K562 (cell line): ENCODE data around the gene FILIP1L. TPM values are rescaled to one million over a fixed set of nuclear protein-coding genes. Genes with fewer than 3 reads are reported as not detected.

ENCODE experiments used
- ATAC-seq: fragments of 200-7000 bp; cut with Tn5 transposase; 3 replicates; pipeline ENCODE4 v1.9.1; 2020; ENCODE audit warnings: moderate library complexity
- BruUV-seq: library from RNA; stranded (reverse); fragments of 400-500 nt; replicated peaks from 2 replicates; lab custom pipeline; 2021; lab: Mats Ljungman, UMichigan
- CTCF ChIA-PET: fragments of 300-600 bp; formaldehyde crosslinking; extraction: SDS; loops from one replicate; lab custom pipeline; 2021; ENCODE audit warnings: low intra/inter-chr PET ratio; lab: Yijun Ruan, JAX
- POLR2A ChIA-PET: fragments of 300-600, 350-650 bp; sonication (Branson Sonifier 250); formaldehyde crosslinking; extraction: SDS; loops from one replicate; lab custom pipeline; 2021; ENCODE audit warnings: antibody characterized with exemption, inconsistent platforms; lab: Yijun Ruan, JAX
- DNase-seq, 4 experiments: peaks; one replicate each; pipeline versions ENCODE4 v3.0.0 to v3.0.0-alpha.2; 2011 to 2018; ENCODE audit warnings: low spot score in 3 of 4, mixed read lengths in 3 of 4; ENCODE audit errors: extremely low read depth in 1 of 4
- FAIRE-seq: peaks from 2 replicates; lab custom pipeline; 2011; peaks lifted over from hg19 to GRCh38; lab: Jason Lieb, UNC
- H2AFZ ChIP-seq: 2 replicates; pipeline ENCODE4 v1.6.0; 2011; ENCODE audit warnings: low read depth, low read length, control low read depth, inconsistent platforms
- H3K27ac ChIP-seq: fragments of 200-600 bp; 3 replicates; pipeline ENCODE4 v1.8.0; 2011; ENCODE audit warnings: low read depth, mild to moderate bottlenecking, control low read depth, inconsistent platforms, low read length, moderate library complexity, mixed read lengths; ENCODE audit errors: extremely low read depth
- H3K27me3 ChIP-seq, 2 experiments: fragments of 300-600 bp in 1 of 2; 2 replicates in 1 of 2; 3 replicates in 1 of 2; pipeline versions ENCODE4 v1.6.0 to v1.8.0; 2011; ENCODE audit warnings: inconsistent platforms in 2 of 2, low read length in 2 of 2, mild to moderate bottlenecking in 1 of 2, mixed read lengths in 1 of 2, moderate library complexity in 1 of 2; ENCODE audit not compliant: control insufficient read depth in 2 of 2, insufficient read depth in 2 of 2
- H3K36me3 ChIP-seq: fragments of 300-600 bp; 3 replicates; pipeline ENCODE4 v1.8.0; 2011; ENCODE audit warnings: mild to moderate bottlenecking, low read length, inconsistent platforms; ENCODE audit not compliant: control insufficient read depth, insufficient read depth
- H3K4me1 ChIP-seq, 2 experiments: fragments of 200-600 bp in 1 of 2; replicated peaks in 1 of 2; 2 replicates in 1 of 2; 3 replicates in 1 of 2; pipeline versions ENCODE4 v1.5.1 to v1.8.0; 2011; ENCODE audit warnings: inconsistent platforms in 2 of 2, low read length in 2 of 2, mild to moderate bottlenecking in 1 of 2, mixed read lengths in 1 of 2, moderate library complexity in 1 of 2; ENCODE audit not compliant: control insufficient read depth in 2 of 2, insufficient read depth in 2 of 2
- H3K4me2 ChIP-seq: 2 replicates; pipeline ENCODE4 v1.6.1; 2011; ENCODE audit warnings: low read length, control low read depth, inconsistent platforms, mixed read lengths; ENCODE audit not compliant: insufficient read depth
- H3K4me3 ChIP-seq: fragments of 200-600 bp; sonication (generic), shearing (Covaris generic); 2 replicates; pipeline ENCODE4 v1.5.1; 2016; ENCODE audit warnings: control low read depth, inconsistent platforms
- H3K79me2 ChIP-seq: fragments of 200-600 bp; 3 replicates; pipeline ENCODE4 v1.8.0; 2011; ENCODE audit warnings: low read length, inconsistent platforms; ENCODE audit not compliant: control insufficient read depth, insufficient read depth
- H3K9ac ChIP-seq, 2 experiments: 2 replicates each; pipeline versions ENCODE4 v1.6.0 to v1.6.1; 2011; ENCODE audit warnings: low read depth in 2 of 2, low read length in 2 of 2, control low read depth in 1 of 2, inconsistent platforms in 1 of 2, mild to moderate bottlenecking in 1 of 2, mixed read lengths in 1 of 2; ENCODE audit not compliant: insufficient read depth in 1 of 2
- H3K9me1 ChIP-seq: one replicate; pipeline ENCODE4 v1.6.0; 2011; ENCODE audit warnings: inconsistent platforms, mild to moderate bottlenecking, low read length, moderate library complexity; ENCODE audit not compliant: control insufficient read depth, insufficient read depth
- H3K9me3 ChIP-seq: replicated peaks from 2 replicates; pipeline ENCODE4 v1.5.1; 2011; ENCODE audit warnings: low read depth, low read length, inconsistent platforms; ENCODE audit not compliant: control insufficient read depth, insufficient read depth
- H4K20me1 ChIP-seq: replicated peaks from 2 replicates; pipeline ENCODE4 v1.6.1; 2011; ENCODE audit warnings: low read length, inconsistent platforms, mixed read lengths; ENCODE audit not compliant: control insufficient read depth, insufficient read depth
- CEBPZ ChIP-seq: fragments of 150-350 bp; IDR thresholded peaks from 2 replicates; pipeline ENCODE4 v1.6.1; 2014; ENCODE audit warnings: low read depth, mild to moderate bottlenecking, low read length, borderline replicate concordance
- CGGBP1 ChIP-seq: fragments of 250-450 bp; sonication (Bioruptor Pico); IDR thresholded peaks from 2 replicates; pipeline ENCODE4 v1.9.0; 2021; ENCODE audit warnings: mild to moderate bottlenecking
- ELF4 ChIP-seq: fragments of 450-650 bp; formaldehyde crosslinking; IDR thresholded peaks from 2 replicates; pipeline ENCODE4 v1.4.0; 2022; ENCODE audit warnings: missing genetic modification characterization
- HOMEZ ChIP-seq: fragments of 250-450 bp; sonication (Bioruptor Pico); IDR thresholded peaks from 2 replicates; pipeline ENCODE4 v1.4.0; 2020; ENCODE audit warnings: mild to moderate bottlenecking, moderate library complexity
- IRF9 ChIP-seq: fragments of 450-650 bp; IDR thresholded peaks from 2 replicates; pipeline ENCODE4 v1.6.1; 2016; ENCODE audit warnings: missing biosample characterization, missing genetic modification characterization
- MBD2 ChIP-seq: sonication (generic); IDR thresholded peaks from 2 replicates; pipeline ENCODE4 v1.6.1; 2016; ENCODE audit warnings: low read depth, borderline replicate concordance
- NCOA6 ChIP-seq: fragments of 450-650 bp; IDR thresholded peaks from 2 replicates; pipeline ENCODE4 v1.6.1; 2017; ENCODE audit warnings: mild to moderate bottlenecking
- NFE2L1 ChIP-seq: fragments of 450-650 bp; IDR thresholded peaks from 2 replicates; pipeline ENCODE4 v1.6.1; 2016; ENCODE audit warnings: missing genetic modification characterization, low read depth, mild to moderate bottlenecking, missing compliant biosample characterization, moderate library complexity, borderline replicate concordance
- OTX1 ChIP-seq: fragments of 450-650 bp; formaldehyde crosslinking; IDR thresholded peaks from 2 replicates; pipeline ENCODE4 v1.4.0; 2022; ENCODE audit warnings: mild to moderate bottlenecking
- RBM25 ChIP-seq: fragments of 200-400 bp; formaldehyde crosslinking; IDR thresholded peaks from 2 replicates; pipeline ENCODE4 v1.6.1; 2018; ENCODE audit warnings: low read length, low read depth, moderate library complexity; ENCODE audit not compliant: severe bottlenecking
- SOX6 ChIP-seq: fragments of 450-650 bp; IDR thresholded peaks from 2 replicates; pipeline ENCODE4 v1.6.1; 2014; ENCODE audit warnings: mild to moderate bottlenecking
- TAF15 ChIP-seq: fragments of 200-400 bp; formaldehyde crosslinking; IDR thresholded peaks from 2 replicates; pipeline ENCODE4 v1.6.1; 2017; ENCODE audit warnings: mild to moderate bottlenecking, low read depth, low read length, moderate library complexity
- TAL1 ChIP-seq: fragments of 450-650 bp; IDR thresholded peaks from 2 replicates; pipeline ENCODE4 v1.6.1; 2016; ENCODE audit warnings: mild to moderate bottlenecking
- ZNF224 ChIP-seq: sonication (generic); formaldehyde crosslinking; IDR thresholded peaks from 2 replicates; pipeline ENCODE4 v1.8.0; 2022; ENCODE audit warnings: mild to moderate bottlenecking, missing genetic modification reagents
- ZNF511 ChIP-seq: sonication (generic); formaldehyde crosslinking; IDR thresholded peaks from 2 replicates; pipeline ENCODE4 v1.8.0; 2022; ENCODE audit warnings: mild to moderate bottlenecking, missing genetic modification reagents
- whole genome bisulfite sequencing: fragments of 100-300 bp; shearing (Covaris generic); methylation state at CpG from one replicate; pipeline ENCODE4 v1.1.6; 2016; ENCODE audit warnings: low coverage, mixed read lengths; ENCODE audit not compliant: insufficient coverage; ENCODE audit errors: missing lambda C conversion rate; 5-methylcytosine and 5-hydroxymethylcytosine counted together
- in situ Hi-C: fragments of 300-500 bp; cut with MboI; formaldehyde crosslinking; loops from 4 replicates; pipeline ENCODE4 v1.15.0; 2018; ENCODE audit warnings: inconsistent platforms, mixed read lengths
- intact Hi-C: fragments of 100-400 bp; cut with micrococcal nuclease; formaldehyde crosslinking; loops from 2 replicates; pipeline ENCODE4 v1.14.2; 2022
- polyA plus RNA-seq, 8 experiments: library from polyadenylated mRNA; depleted of rRNA in 4 of 8; stranded (reverse) in 5 of 8; unstranded in 3 of 8; fragments of >200 nt; fragmentation: Nextera tagmentation in 2 of 8; fragmentation: Illumina TruSeq in 1 of 8; extraction: Ambion mirVana in 2 of 8; extraction: Trizol in 1 of 8; gene quantifications; 2 replicates each; pipeline versions ENCODE4 v1.2.1 to v1.2.3, GENCODE V29; 2011 to 2014; ENCODE audit warnings: inconsistent platforms in 1 of 8, missing spikeins in 1 of 8
- total RNA-seq, 7 experiments: library from RNA; depleted of rRNA in 6 of 7; stranded (reverse); fragments of >200 nt in 6 of 7; fragmentation: Illumina TruSeq in 2 of 7; extraction: Trizol in 2 of 7; gene quantifications; 2 replicates each; pipeline versions ENCODE4 v1.2.1 to v1.2.3, GENCODE V29; 2011 to 2021; ENCODE audit warnings: low replicate concordance in 1 of 7

Gene FILIP1L
- total and polyA plus RNA-seq, 9 of the 15 experiments (the other 6 are each of a cell fraction or from before 2014, with no cell fraction given) = 0.50 to 2.1 (median 1.1) TPM

- no peak overlapping the region for H3K27ac ChIP-seq
- no peak for FAIRE-seq
- H3K9me3 ChIP-seq = no peaks in the 10 kb centered on the region
- in situ Hi-C loops = loop anchor here (25.0 kb wide), 1 partner anchor 232 kb away; no protein-coding TSS in a partner anchor
- H3K9me1 ChIP-seq = no peaks in the 10 kb centered on the region
- POLR2A ChIA-PET = interaction anchor here (1.1 to 1.5 kb wide), 3 partner anchors 14 to 185 kb away, joined by 3 to 4 read pairs (median 3); no protein-coding TSS in a partner anchor
- H3K4me2 ChIP-seq = no peak overlapping the region
- H3K4me1 ChIP-seq = peaks cover 2 to 13% of the 10 kb centered on the region in 2 experiments; a peak in 3 of 5 replicates
- intact Hi-C loops = loop anchor here (1.0 to 10.0 kb wide), 3 partner anchors 65 to 237 kb away; no protein-coding TSS in a partner anchor
- WGBS = 78% methylated on average over 3 of the region's 3 CpGs
- H2AFZ ChIP-seq = no peak overlapping the region
- no peak for DNase-seq
- no peaks in the 10 kb centered on the region; the same call in 2 of the 3 replicates for H3K79me2 ChIP-seq
- H3K36me3 ChIP-seq = no peaks in the 10 kb centered on the region
- H3K9ac ChIP-seq = no peak overlapping the region
- no peak for ATAC-seq
- H3K4me3 ChIP-seq = no peak overlapping the region
- CTCF ChIA-PET = no interaction called here
- BruUV-seq = no TSS peak
- H3K27me3 ChIP-seq = no peaks in the 10 kb centered on the region
- no peaks in the 10 kb centered on the region for H4K20me1 ChIP-seq
- TF ChIP-seq ZNF224 (CRISPR knock-in tag) (no peak), IRF9 (tag) (no peak), CGGBP1 (CRISPR knock-in tag) (no peak), TAF15 (no peak), NFE2L1 (no peak), TAL1 (no peak), ELF4 (CRISPR knock-in tag) (no peak), ZNF511 (CRISPR knock-in tag) (no peak), NCOA6 (no peak), RBM25 (no peak), CEBPZ (no peak), SOX6 (no peak), HOMEZ (CRISPR knock-in tag) (no peak), OTX1 (no peak), MBD2 (no peak)
Observed at GRCh38 chr3:100069472-100069871, 44.8 kb downstream of the FILIP1L start.
